Glomerular endothelial cell (primary cell): ENCODE data around the gene AACS. TPM values are rescaled to one million over a fixed set of nuclear protein-coding genes. Genes with fewer than 3 reads are reported as not detected.

Experiments used
- DNase-seq: peaks from one replicate; pipeline ENCODE4 v3.0.0-alpha.2; 2011; ENCODE audit warnings: low read depth, low spot score; ENCODE audit errors: extremely low read depth
- total RNA-seq: library from RNA; depleted of rRNA; stranded (reverse); fragments of >200 nt; gene quantifications from 2 replicates; pipeline ENCODE4 v1.2.3, GENCODE V29; 2015

AACS gene
- total RNA-seq, 1 donor from 2014 or later = 23.3 TPM

DNA sequence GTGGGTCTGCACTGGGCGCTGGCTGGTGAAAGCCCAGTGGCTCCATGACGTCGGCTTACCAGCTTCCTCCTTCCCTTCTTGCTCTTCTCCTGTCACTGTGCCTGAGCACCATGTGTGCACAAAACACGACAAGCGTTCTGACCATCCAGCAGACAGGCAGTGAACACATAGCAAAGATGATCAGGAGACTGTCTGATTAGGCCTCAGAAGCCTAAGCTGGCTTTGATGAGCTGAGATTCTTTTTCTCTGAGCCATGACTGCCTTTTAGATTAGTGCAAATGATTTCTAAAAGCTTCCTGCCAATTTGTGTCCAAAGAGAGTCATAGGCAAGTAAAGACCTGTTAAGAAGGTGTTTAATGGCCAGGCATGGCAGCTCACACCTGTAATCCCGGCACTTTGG, 83.1 kb downstream of the AACS start:
- no peak for DNase-seq

DNA sequence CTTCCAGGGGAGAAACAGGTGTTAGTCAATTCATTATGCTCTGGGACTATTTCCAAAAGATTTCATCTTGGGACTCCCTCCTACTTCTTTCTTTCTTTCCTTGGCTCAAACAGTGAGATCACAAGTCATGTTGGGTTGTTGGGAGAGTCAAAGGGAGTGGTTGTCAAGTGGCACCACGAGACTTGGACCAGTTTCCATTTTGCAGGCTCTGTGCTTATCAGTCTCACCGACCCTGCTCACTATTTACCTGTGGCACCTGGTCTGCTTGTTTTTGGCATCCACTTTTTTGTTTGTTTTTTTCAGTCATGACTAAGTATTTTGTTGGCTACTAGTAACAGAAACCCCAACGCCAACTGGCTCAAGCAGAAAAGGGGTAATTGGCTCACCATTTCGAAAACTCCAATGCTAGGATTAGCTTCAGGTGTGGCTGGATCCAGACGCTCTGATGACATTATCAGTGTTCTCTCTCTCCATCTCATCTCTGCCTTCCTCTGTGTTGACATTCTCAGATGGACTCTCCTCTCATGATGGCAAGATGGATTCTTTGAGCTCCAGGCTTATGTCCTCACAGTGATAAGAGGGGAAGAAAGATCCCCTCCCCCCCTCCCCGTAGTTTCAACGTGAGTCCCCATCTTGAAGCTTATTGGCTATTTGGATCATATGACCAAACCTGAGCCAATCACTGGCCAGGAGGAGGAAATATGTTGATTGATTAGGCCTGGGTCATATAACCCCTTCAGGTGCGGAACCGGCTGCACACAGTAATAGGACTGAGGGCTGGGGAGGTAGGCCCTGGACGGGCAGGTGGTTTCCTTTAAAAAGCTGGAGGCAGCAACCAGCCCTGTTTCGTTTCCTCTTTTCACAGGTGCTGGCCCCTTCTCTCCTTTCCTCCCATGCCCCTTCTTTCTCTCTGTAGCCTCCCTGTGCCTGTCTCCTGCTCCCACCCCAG, 84.2 kb downstream of the AACS start:
- DNase-seq = no peak

DNA sequence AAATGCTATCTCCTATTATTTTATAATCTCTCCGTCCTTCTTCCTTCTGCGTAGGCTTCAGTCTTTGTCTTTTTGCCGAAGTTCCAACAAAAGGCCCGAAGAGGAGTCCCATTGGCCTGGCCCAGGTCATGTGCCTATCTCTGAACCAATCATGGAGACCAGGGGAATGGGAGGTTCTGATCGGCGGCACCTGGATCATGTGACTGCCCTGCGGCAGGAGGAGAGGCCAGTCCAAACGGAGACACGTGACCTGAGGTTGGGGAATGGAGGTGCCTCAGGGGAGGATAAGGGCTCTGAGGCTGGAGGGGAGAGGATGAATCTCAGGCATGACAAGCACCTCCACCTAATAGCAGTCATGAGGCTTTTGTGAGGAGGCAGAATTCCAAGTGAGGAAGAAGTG, 86.0 kb downstream of the AACS start:
- DNase-seq = no peak

DNA sequence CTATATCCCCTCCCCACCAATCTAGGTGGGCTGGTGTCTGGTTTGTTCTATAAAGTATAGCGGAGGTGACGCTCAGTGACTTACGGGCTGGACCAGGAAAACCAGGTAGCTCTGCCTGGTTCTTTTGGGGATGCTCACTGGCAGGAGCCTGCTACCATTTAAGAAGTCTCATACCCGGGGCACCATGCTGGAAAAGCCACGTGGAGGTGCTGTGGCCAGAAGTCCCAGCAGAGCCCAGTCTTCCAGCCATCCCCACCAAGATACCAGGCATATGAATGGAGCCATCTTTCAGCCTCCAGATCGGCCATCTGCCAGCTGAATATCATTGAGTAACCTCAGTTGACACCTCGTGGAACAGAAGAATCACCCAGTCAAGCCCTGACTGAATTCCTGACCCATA, 87.2 kb downstream of the AACS start:
- no peak for DNase-seq

DNA sequence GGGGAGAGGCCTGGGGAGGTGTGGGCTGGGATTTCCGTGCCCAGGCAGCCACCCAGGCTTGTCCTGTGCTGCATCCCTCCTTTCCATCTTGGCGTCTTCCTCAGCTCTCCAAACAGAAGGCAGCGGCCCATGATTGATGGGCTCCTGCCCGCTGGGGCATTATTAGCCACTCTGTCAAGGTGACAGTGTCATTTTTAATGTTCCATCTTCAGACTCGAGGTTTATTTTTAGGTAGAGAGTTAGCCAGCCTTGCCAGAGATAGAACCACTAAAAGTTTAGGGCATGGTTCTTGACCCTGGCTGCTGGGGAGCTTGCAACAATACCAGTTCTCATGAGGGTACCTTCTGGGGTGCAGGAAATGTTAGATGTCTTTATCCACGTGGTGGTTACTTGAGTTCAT, 90.1 kb downstream of the AACS start:
- no peak for DNase-seq

DNA sequence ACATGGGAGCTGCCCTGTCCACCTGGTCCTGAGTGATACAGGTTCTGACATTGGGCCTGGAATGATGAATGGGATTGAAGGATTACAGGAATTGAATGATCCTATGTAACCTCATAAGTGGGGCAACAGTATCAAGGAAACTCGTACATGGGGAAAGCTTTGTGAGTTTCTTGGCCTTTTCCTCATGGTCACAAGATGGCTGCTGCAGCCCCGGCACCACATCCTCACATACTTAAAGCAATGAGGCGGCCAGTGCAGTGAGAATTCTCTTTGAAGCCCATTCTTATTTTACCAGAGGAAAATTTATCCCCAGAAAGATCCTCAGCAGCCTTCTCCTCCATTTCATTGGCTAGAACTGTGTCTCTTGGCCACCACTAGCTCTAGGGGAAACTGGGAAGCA, 91.9 kb downstream of the AACS start:
- DNase-seq = no peak

DNA sequence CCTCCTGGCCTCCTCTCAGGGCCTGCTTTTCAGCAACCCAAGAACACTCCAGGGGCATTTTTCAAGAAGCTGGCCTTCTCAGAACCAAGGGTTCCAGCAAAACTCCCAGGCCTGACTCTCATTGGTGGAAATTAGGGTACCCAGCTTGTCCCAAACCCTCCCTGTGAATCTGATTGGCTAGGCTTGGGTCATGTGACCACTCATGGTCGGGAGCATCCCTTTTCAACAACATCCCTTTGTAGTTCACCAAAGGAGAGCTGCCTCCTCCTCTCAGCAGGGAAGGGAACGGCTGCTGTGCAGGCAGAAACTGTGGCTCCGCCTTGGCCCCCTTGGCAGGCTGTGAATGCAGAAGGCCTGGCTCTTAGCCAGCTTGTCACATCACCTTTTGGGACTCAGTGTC, 94.5 kb downstream of the AACS start:
- no peak for DNase-seq

DNA sequence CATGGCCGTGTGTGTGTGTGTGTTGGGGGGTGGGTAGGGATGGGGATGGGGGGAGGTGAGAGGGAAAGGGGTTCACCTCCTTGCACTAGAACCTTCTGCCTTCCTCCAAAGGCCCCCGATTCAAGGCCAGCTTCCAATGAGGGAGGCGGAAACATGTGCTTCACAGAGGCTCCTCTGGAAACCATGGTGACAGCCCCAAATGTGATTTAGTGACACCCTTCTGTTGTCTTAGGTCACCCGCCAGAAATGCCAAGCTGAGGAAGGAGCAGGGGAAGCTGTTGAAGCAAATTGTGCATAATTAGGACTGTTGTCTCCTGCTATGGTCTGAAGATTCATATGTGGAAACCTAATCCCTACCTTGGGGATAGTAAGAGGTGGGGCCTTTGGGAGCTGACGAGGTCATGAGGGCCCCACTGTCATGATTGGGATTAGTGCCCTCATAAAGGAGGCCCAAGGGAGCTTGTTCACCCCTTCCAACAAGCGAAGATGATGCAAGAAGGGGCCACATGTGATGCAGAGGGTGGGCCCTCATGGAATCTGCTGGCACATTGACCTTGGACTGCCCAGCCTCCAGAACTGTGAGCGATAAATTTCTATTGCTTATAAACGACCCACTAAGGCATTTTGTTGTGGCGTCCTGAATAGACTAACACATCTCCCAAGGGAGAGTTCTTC, 95.2 kb downstream of the AACS start:
- no peak for DNase-seq

DNA sequence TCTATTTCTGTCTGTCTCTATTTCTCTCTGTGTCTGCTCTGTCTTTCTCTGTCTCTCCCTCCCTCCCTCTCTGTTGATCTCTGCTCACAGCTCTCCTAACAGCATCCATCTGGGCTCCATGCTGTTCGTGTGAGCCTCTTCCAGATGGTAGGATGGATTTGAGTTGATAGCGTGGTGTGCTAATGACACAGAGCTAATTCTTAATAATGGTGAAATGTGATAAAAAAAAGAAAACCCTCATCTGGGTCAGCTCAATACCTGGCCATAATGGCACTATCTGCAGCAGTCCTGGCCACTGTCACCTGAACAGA, 96.4 kb downstream of the AACS start:
- no peak for DNase-seq

DNA sequence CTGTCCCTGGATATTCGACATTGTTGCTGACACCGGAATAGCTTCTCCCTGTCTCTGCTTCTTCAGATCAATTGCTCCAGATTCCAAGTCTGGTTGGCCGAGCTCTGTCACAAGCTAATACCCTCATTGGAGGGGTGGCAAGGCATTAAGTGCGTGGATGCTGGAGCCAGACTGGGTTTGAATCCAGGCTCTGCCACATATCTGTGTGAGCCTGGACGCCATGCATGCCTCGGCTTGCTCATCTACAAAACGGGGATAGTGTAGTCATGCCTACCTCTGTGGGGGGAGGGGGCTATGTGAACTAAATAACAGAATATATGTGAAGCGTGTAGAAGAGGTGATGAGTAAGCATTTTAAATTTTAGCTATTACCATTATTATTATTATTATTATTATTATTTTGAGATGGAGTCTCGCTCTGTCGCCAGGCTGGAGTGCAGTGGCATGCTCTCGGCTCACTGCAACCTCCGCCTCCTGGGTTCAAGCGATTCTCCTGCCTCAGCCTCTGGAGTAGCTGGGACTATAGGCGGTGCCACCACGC, 97.3 kb downstream of the AACS start:
- no peak for DNase-seq

DNA sequence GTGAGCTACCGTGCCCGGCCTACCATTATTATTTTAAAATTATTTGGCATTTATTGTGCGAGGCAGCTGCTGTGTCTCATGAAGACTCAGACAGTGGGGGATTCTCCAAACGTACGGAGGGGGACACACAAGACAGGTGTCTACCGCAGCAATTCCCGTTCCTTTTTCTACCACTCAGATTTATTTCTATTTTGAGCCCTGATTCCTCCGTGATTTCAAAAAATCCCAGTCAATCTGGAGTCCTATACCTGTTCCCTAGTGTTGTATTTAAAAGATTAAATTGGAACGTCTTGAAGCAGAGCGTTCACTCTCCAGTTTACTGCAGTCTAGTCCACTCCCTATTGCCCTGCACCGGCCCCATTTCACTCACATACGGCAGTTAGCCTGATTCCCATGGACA, 97.9 kb downstream of the AACS start:
- DNase-seq = no peak

DNA sequence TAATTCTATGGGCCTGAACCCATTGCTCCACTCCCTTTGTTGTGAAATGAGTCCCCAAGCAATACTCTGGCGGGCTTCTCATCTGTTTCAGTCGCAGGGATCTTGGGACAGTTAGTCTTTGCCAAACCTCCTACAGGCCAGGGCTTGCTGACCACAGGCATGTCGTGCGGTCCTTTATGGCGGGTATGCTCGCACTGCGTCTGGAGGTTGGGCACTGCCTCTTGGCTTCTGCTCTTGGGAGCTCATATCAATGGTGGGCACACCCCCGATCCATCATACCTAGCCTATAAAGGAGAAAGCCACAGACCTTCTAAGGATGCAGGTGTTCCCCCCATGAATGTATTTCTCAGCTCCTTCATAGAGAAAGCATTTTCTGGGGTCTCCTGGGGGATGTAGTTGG, 99.3 kb downstream of the AACS start:
- no peak for DNase-seq

DNA sequence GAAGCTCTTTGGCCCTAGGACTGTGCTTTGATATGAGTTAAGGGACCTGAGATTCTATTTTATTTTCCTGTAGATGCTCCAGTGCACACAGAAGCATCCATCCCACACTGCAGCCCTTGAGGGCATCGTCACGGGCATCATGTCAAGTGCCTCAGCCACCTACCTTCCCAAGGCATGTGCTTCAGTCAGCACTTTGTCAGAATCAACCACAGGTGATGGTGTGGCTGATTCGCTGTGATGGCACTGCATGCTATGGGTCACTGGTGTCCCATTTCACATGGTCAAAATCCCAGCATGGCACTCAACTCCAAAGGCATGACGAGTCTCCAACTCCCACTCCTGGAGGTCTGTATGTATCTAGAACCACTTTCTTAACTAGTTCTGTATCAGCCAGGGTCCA, 100.8 kb downstream of the AACS start:
- DNase-seq = no peak

DNA sequence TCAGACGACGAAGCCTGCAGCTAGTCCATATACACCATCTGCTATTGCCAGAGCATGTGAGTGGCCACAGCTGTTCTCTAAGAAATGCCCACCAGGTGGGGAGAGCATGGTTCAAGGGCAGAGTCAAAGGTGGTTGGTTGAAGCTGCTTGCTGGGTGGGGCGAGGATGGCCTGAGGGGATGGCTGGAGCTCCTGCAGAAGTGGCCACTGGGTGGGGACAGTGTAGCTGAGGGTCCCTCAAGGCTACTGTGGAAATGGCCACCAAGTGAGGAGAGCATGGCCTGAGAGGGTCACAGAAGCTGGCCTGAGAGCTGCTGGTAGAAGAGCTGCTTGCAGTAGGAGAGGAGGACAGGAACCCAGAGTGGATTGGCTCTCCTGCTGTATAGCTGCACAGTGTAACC, 102.4 kb downstream of the AACS start:
- no peak for DNase-seq

DNA sequence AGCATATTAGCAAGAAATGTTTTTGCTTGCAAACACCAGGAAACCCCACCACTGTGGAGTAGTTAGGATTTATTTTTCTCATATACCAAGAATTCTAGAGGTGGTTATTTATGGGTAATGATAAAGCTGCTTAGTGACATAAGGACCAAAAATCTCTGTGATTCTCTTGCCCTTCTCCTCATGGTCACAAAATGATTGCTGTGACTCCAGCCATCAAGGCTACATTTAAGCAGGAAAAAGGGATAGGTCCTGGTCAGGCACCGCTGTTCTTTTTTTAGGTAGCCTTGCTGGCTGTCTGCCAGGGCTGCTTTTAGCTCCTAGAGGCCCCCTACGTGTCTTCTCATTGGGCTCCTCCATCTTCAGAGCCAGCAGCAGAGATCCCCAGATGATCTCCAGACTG, 104.2 kb downstream of the AACS start:
- no peak for DNase-seq

DNA sequence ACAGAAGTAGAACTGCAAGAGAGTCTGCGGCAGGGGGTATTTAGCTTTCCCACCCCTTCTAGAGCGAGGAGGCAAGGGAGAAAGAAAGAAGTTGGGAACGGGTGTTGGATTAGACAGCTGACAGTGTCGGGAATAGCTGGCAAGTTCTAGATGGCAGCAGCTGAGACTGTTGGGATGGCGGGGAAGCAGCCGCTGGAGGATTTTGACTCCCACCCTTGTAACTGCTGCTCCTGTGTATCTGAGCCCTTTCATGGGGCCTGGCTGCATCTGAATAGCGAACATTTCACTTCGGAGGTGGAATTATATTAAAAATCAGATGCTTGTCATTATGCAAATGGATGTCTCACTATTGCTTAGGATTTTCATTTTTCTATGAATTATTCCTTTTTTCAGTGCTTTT, 104.6 kb downstream of the AACS start:
- DNase-seq = no peak

DNA sequence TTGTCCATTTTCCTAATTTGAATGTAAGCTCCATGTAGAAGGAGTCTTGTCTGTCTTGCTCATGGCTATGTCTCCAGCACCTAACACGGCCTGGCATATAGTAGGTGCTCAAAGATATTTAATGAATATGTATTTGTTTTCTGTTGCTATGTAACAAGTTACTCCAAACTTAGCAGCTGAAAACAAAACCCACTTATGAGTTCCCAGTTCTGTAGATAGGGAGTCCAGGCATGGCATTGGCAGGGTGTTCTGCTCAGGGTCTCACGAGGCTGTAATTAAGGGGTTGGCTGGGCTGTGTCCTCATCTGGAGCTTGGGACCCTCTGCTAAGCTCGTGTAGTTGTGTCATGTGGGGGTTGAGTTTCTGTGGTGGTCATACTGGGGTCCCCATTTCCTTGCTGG, 106.0 kb downstream of the AACS start:
- no peak for DNase-seq

DNA sequence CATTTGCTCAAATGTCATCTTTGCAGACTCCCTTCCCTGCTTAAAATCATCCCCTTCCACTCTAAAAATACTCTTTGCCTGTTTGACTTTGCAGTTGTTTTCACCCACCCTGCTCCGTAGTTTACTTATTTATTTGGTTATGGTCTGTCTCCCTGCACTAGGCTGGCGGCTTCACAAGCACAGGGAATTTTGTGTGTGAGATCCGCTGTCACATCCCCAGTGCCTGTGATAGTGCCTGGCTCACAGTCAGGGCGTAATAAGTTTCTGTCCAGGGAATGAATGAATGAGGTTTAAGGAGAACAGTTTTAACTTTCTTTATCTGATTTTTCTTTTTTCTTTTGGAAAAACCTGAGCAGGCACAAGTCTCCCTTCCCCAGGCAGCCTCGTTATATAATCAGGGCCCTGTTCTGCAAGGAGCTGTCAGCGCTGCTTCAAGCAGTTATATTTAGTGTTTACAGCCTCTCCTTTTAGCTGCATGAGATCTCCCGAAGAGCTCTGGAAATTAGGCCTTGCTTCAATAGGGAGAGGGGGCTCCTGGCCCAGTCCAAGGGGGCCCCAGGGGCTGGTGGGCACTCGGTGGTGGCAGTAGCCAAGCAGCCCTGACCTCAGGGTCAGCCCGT, 107.1 kb downstream of the AACS start:
- no peak for DNase-seq

DNA sequence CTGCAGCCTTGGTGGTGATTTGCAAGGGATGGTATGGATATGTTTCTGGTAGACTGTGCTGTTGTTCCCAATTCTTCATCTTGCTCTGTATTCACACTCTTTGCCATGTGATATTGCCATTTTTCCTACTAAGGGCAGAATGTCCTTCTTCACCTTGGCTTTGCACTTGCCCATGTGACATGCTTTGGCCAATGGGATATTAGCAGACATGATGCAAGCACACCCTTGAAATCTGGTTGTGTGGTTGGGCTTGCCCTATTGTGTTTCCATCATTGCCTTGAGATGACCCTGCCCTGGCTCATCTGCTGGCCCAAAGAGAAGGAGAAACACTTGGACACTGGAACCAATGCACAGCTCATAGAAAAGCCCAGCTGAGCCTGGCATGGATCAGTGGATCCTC, 110.3 kb downstream of the AACS start:
- no peak for DNase-seq

DNA sequence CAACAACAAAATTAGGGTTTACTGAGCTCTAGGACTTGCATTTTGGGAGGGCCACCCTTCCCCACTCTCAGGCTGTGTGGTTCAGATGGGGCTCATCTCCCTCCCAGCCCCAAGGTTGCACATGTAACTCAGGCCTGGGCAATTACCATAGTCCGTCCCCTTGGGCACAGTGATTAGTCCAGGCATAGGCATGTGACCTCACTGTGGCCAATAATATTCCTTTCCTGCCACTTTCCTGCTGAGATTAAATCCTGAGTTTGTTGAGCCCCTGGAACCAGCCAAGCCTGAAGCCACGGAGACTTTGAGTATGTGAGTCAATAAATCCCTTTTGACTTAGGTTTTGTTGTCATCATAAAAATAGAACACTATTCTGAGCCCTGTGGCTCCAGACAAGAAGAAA, 113.0 kb downstream of the AACS start:
- DNase-seq = no peak

DNA sequence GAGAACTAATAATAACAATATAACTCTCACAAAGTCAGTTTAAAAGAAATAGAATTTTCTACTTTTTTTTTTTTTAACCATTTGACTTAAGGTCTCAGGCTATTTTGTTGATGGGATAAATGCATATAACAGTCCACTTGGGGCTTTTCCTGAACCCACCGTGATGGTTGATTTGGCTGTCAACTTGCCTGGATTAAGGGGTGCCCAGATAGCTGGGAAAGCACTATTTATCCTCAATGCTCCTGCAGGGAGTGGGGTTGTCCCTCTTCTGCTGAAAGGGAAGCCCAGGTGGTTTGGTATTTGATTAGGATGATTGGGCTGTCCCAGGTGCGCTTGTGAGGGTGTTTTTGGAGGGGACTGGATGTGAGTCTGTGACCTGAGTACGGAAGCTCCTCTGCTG, 114.9 kb downstream of the AACS start:
- no peak for DNase-seq

DNA sequence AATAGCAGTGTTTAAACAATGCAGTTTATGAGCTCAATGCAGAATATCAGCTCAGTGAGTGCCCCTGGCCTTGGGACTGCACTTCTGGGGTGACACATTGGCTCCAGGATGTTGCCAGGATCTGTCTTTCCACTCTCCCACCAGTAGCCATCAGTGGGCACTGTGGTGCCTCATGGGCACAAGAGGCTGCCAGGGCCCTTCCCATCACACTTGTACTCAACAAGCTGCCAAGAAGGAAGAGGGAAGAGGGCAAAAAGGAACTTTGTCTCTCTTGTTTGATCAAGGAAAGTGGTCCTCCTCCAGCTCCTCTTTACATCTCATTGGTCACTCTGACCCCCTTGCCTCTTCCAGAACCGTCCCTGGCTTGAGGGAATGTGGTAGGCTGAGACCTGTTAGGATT, 115.9 kb downstream of the AACS start:
- DNase-seq = no peak
